H1 (cell line): ENCODE measurements around the gene UBL5. TPM values are rescaled to one million over a fixed set of nuclear protein-coding genes. Genes with fewer than 3 reads are reported as not detected.

Experiments
- CTCF ChIA-PET: fragments of 300-600 bp; sonication (Branson Sonifier 250); formaldehyde crosslinking; loops from one replicate; lab custom pipeline; 2021; ENCODE audit not compliant: partially characterized antibody; lab: Charles Lee
- POLR2A ChIA-PET: fragments of 300-600 bp; sonication (Branson Sonifier 250); formaldehyde crosslinking; loops from one replicate; lab custom pipeline; 2021; ENCODE audit warnings: inconsistent platforms; ENCODE audit not compliant: partially characterized antibody; lab: Charles Lee
- DNase-seq, 2 experiments: peaks; one replicate each; pipeline versions ENCODE4 v3.0.0 to v3.0.0-alpha.2; 2010 to 2022; ENCODE audit warnings: low spot score in 2 of 2, low read depth in 1 of 2, mixed read lengths in 1 of 2
- FAIRE-seq: peaks from 2 replicates; lab custom pipeline; 2011; peaks lifted over from hg19 to GRCh38; lab: Jason Lieb, UNC
- H2AFZ ChIP-seq: 2 replicates; pipeline ENCODE4 v1.8.1; 2012; ENCODE audit warnings: low read length, inconsistent platforms
- H2AK5ac ChIP-seq: 2 replicates; pipeline ENCODE4 v1.6.1; 2013; ENCODE audit warnings: low read depth, low read length
- H2BK120ac ChIP-seq: replicated peaks from 2 replicates; pipeline ENCODE3; 2013; ENCODE audit warnings: low read depth, low read length, inconsistent platforms
- H2BK12ac ChIP-seq: 2 replicates; pipeline ENCODE4 v1.6.1; 2013; ENCODE audit warnings: low read depth, low read length
- H2BK15ac ChIP-seq: 2 replicates; pipeline ENCODE4 v1.6.1; 2013; ENCODE audit warnings: low read length
- H2BK20ac ChIP-seq: 2 replicates; pipeline ENCODE4 v1.6.1; 2013; ENCODE audit warnings: low read length
- H2BK5ac ChIP-seq: 2 replicates; pipeline ENCODE4 v1.6.1; 2013; ENCODE audit warnings: low read depth, low read length
- H3K14ac ChIP-seq: 2 replicates; pipeline ENCODE4 v1.6.1; 2013; ENCODE audit warnings: inconsistent platforms; ENCODE audit not compliant: insufficient read length
- H3K18ac ChIP-seq: 2 replicates; pipeline ENCODE4 v1.6.1; 2013; ENCODE audit warnings: low read length; ENCODE audit errors: extremely low read depth
- H3K23ac ChIP-seq: 2 replicates; pipeline ENCODE4 v1.6.1; 2013; ENCODE audit warnings: inconsistent platforms; ENCODE audit not compliant: insufficient read length
- H3K23me2 ChIP-seq: 2 replicates; pipeline ENCODE4 v1.6.1; 2013; ENCODE audit warnings: low read depth, low read length
- H3K27ac ChIP-seq: 2 replicates; pipeline ENCODE4 v1.6.1; 2011; ENCODE audit warnings: low read depth, low read length, inconsistent platforms
- H3K27me3 ChIP-seq, 4 experiments: replicated peaks in 1 of 4; 1 replicate in 1 of 4; 2 replicates in 3 of 4; pipeline versions ENCODE4 v1.6.1 to v1.8.1; 2011 to 2013; ENCODE audit warnings: low read length in 3 of 4, mild to moderate bottlenecking in 3 of 4, inconsistent platforms in 2 of 4, mixed read lengths in 2 of 4, moderate library complexity in 1 of 4; ENCODE audit not compliant: control insufficient read depth in 3 of 4, insufficient read depth in 3 of 4; ENCODE audit errors: extremely low read depth in 1 of 4
- H3K36me3 ChIP-seq, 4 experiments: 2 replicates each; pipeline versions ENCODE4 v1.6.1 to v1.8.1; 2011 to 2013; ENCODE audit warnings: mild to moderate bottlenecking in 4 of 4, low read length in 3 of 4, moderate library complexity in 2 of 4, control low read depth in 1 of 4, inconsistent platforms in 1 of 4; ENCODE audit not compliant: insufficient read depth in 4 of 4, control insufficient read depth in 2 of 4
- H3K4ac ChIP-seq: replicated peaks from 2 replicates; pipeline ENCODE3; 2013; ENCODE audit warnings: low read length, low read depth, mixed read lengths, inconsistent platforms; ENCODE audit not compliant: insufficient read length
- H3K4me1 ChIP-seq, 4 experiments: replicated peaks in 1 of 4; 1 replicate in 1 of 4; 2 replicates in 3 of 4; pipeline versions ENCODE4 v1.6.1 to v1.8.1; 2011 to 2013; ENCODE audit warnings: low read length in 3 of 4, inconsistent platforms in 2 of 4, mixed read lengths in 1 of 4; ENCODE audit not compliant: insufficient read depth in 4 of 4, control insufficient read depth in 3 of 4
- H3K4me2 ChIP-seq, 2 experiments: 2 replicates each; pipeline versions ENCODE4 v1.6.1 to v1.8.1; 2011 to 2013; ENCODE audit warnings: low read depth in 2 of 2, low read length in 2 of 2, control low read depth in 1 of 2, inconsistent platforms in 1 of 2, mild to moderate bottlenecking in 1 of 2; ENCODE audit not compliant: insufficient read depth in 1 of 2
- H3K4me3 ChIP-seq, 4 experiments: fragments of 200-600, 300-600 bp in 1 of 4; sonication (generic), shearing (Covaris generic), sonication (Bioruptor Twin) in 1 of 4; 2 replicates each; pipeline versions ENCODE4 v1.5.1 to v1.8.1; 2011 to 2016; ENCODE audit warnings: low read length in 4 of 4, low read depth in 3 of 4, control low read depth in 2 of 4, inconsistent platforms in 2 of 4, mild to moderate bottlenecking in 2 of 4, mixed read lengths in 1 of 4, moderate library complexity in 1 of 4; ENCODE audit not compliant: insufficient read depth in 2 of 4; ENCODE audit errors: extremely low read depth in 1 of 4
- H3K56ac ChIP-seq: replicated peaks from 2 replicates; pipeline ENCODE3; 2013; ENCODE audit warnings: low read depth, mild to moderate bottlenecking, mixed read lengths, low read length, inconsistent platforms; ENCODE audit not compliant: insufficient read length
- H3K79me1 ChIP-seq: 2 replicates; pipeline ENCODE4 v1.6.1; 2013; ENCODE audit warnings: low read depth, low read length, control low read depth
- H3K79me2 ChIP-seq, 2 experiments: 2 replicates each; pipeline versions ENCODE4 v1.6.1 to v1.8.1; 2012 to 2013; ENCODE audit warnings: low read length in 2 of 2, mild to moderate bottlenecking in 2 of 2, inconsistent platforms in 1 of 2; ENCODE audit not compliant: insufficient read depth in 2 of 2, control insufficient read depth in 1 of 2
- H3K9ac ChIP-seq, 4 experiments: replicated peaks in 1 of 4; 1 replicate in 1 of 4; 2 replicates in 3 of 4; pipeline versions ENCODE4 v1.6.1 to v1.8.1; 2011 to 2013; ENCODE audit warnings: low read depth in 3 of 4, low read length in 3 of 4, control low read depth in 2 of 4, mild to moderate bottlenecking in 2 of 4, moderate library complexity in 2 of 4, inconsistent platforms in 1 of 4; ENCODE audit errors: extremely low read depth in 1 of 4
- H3K9me3 ChIP-seq, 2 experiments: 2 replicates each; pipeline versions ENCODE4 v1.6.1 to v1.8.1; 2012 to 2013; ENCODE audit warnings: mild to moderate bottlenecking in 2 of 2, moderate library complexity in 2 of 2, control low read depth in 1 of 2, inconsistent platforms in 1 of 2, low read depth in 1 of 2, low read length in 1 of 2, mixed read lengths in 1 of 2; ENCODE audit not compliant: insufficient read depth in 2 of 2
- H4K20me1 ChIP-seq, 2 experiments: replicated peaks in 1 of 2; 2 replicates each; pipeline versions ENCODE3 to v1.8.1; 2011 to 2013; ENCODE audit warnings: inconsistent platforms in 2 of 2, low read length in 2 of 2, mild to moderate bottlenecking in 1 of 2; ENCODE audit not compliant: insufficient read depth in 2 of 2, control insufficient read depth in 1 of 2
- H4K5ac ChIP-seq: 2 replicates; pipeline ENCODE4 v1.6.1; 2013; ENCODE audit warnings: low read length, low read depth, mixed read lengths, inconsistent platforms; ENCODE audit not compliant: insufficient read length
- H4K8ac ChIP-seq: 2 replicates; pipeline ENCODE4 v1.8.0; 2013; ENCODE audit warnings: mild to moderate bottlenecking, moderate library complexity, low read length, inconsistent platforms; ENCODE audit not compliant: insufficient read depth; ENCODE audit errors: extremely low read depth
- H4K91ac ChIP-seq: replicated peaks from 2 replicates; pipeline ENCODE3; 2013; ENCODE audit warnings: low read length, mixed read lengths, inconsistent platforms; ENCODE audit not compliant: insufficient read length
- BRCA1 ChIP-seq: IDR thresholded peaks from 2 replicates; pipeline ENCODE4 v1.6.1; 2012; ENCODE audit warnings: low read depth, low read length, improper control_type of control experiment
- CBX5 ChIP-seq: fragments of 300-800, 300-1000 bp; sonication (generic); IDR thresholded peaks from 2 replicates; pipeline ENCODE4 v1.7.1; 2016; ENCODE audit warnings: antibody characterized with exemption, low read length, low read depth
- CEBPB ChIP-seq: IDR thresholded peaks from 2 replicates; pipeline ENCODE4 v1.6.1; 2012; ENCODE audit warnings: low read depth, low read length
- CHD2 ChIP-seq: IDR thresholded peaks from 2 replicates; pipeline ENCODE4 v1.6.1; 2012; ENCODE audit warnings: low read length, improper control_type of control experiment
- CREB1 ChIP-seq: IDR thresholded peaks from 2 replicates; pipeline ENCODE4 v1.6.1; 2012; ENCODE audit warnings: inconsistent platforms
- E2F6 ChIP-seq: IDR thresholded peaks from 2 replicates; pipeline ENCODE4 v1.6.1; 2012; ENCODE audit warnings: inconsistent platforms
- EGR1 ChIP-seq: IDR thresholded peaks from 2 replicates; pipeline ENCODE4 v1.6.1; 2011; ENCODE audit warnings: low read depth, low read length, borderline replicate concordance
- EZH2 ChIP-seq: fragments of 200-600 bp; sonication (generic); IDR thresholded peaks from 2 replicates; pipeline ENCODE4 v1.7.1; 2012; ENCODE audit warnings: low read depth, mild to moderate bottlenecking, moderate library complexity, low read length, inconsistent platforms; ENCODE audit not compliant: severe bottlenecking
- POLR2AphosphoS5 ChIP-seq: IDR thresholded peaks from 2 replicates; pipeline ENCODE4 v1.6.1; 2011; ENCODE audit warnings: low read depth, low read length
- SIN3A ChIP-seq, 2 experiments: IDR thresholded peaks in 1 of 2; conservative IDR thresholded peaks in 1 of 2; 2 replicates each; pipeline ENCODE4 v1.6.1; 2011 to 2012; ENCODE audit warnings: low read length in 2 of 2, improper control_type of control experiment in 1 of 2, low read depth in 1 of 2, mild to moderate bottlenecking in 1 of 2
- SP1 ChIP-seq: IDR thresholded peaks from 2 replicates; pipeline ENCODE4 v1.6.1; 2011; ENCODE audit warnings: low read depth, low read length
- TAF1 ChIP-seq: IDR thresholded peaks from 2 replicates; pipeline ENCODE4 v1.6.1; 2011; ENCODE audit warnings: mild to moderate bottlenecking, low read depth, low read length
- TBP ChIP-seq: IDR thresholded peaks from 2 replicates; pipeline ENCODE4 v1.6.1; 2011; ENCODE audit warnings: low read depth, low read length, improper control_type of control experiment
- WGBS, 2 experiments: shearing (Covaris generic) in 1 of 2; methylation state at CpG; one replicate each; pipeline versions ENCODE4 v1.1.6 to v1.1.7; 2013 to 2015; ENCODE audit warnings: low lambda C conversion rate in 2 of 2, mixed read lengths in 2 of 2, inconsistent platforms in 1 of 2, low coverage in 1 of 2, missing lambda C conversion rate in 1 of 2; ENCODE audit not compliant: insufficient replicate concordance in 2 of 2, insufficient coverage in 1 of 2, insufficient read length in 1 of 2; ENCODE audit errors: extremely low coverage in 1 of 2, missing lambda C conversion rate in 1 of 2; 5-methylcytosine and 5-hydroxymethylcytosine counted together
- polyA plus RNA-seq, 7 experiments: library from polyadenylated mRNA; depleted of rRNA in 3 of 7; stranded (reverse) in 5 of 7; unstranded in 2 of 7; fragments of >200 nt in 5 of 7; fragments of 200-250 nt in 2 of 7; gene quantifications; 1 replicate in 5 of 7; 2 replicates in 1 of 7; 4 replicates in 1 of 7; pipeline versions ENCODE4 v1.2.1 to v1.2.3, GENCODE V29; 2011 to 2013; ENCODE audit warnings: missing spikeins in 2 of 7, mixed read lengths in 2 of 7
- total RNA-seq: library from RNA; stranded (reverse); fragmentation: NEBNext Ultra II Directional; extraction: Animal tissue kit (Norgen Biotek cat#: 25700); gene quantifications from 2 replicates; pipeline ENCODE4 v1.2.1, GENCODE V29; 2021

UBL5 gene
- total and polyA plus RNA-seq, 2 of the 8 experiments (the other 6 are each of a cell fraction or from before 2014, with no cell fraction given): 416 to 1,209 TPM

- CTCF ChIA-PET: interaction anchor here (2.0 kb wide), 1 partner anchor 166 kb away, joined by 12 read pairs; no protein-coding TSS in a partner anchor
- H2BK5ac ChIP-seq: no peak overlapping the region
- no peak overlapping the region for H2BK12ac ChIP-seq
- H3K9me3 ChIP-seq: no peaks in the 10 kb centered on the region
- DNase-seq: peak; percentile 93 to 98
- peak overlapping the region; percentile 27 to 77 (median 42) for H3K4me3 ChIP-seq
- no peak overlapping the region for H3K9ac ChIP-seq
- 0 out of 2 replicates have a peak, but pooled peaks cover 2% of the 10 kb centered on the region for H3K79me1 ChIP-seq
- H2AK5ac ChIP-seq: no peak overlapping the region
- no peaks in the 10 kb centered on the region for H4K20me1 ChIP-seq
- no peak overlapping the region for H3K4ac ChIP-seq
- H3K4me2 ChIP-seq: peak overlapping the region; percentile 62 to 85
- no peak overlapping the region for H3K23ac ChIP-seq
- no peaks in the 10 kb centered on the region for H3K36me3 ChIP-seq
- H4K5ac ChIP-seq: no peak overlapping the region
- no peak overlapping the region for H4K91ac ChIP-seq
- no peak overlapping the region for H2BK120ac ChIP-seq
- peaks cover 11% of the 10 kb centered on the region; the same call in 1 of the 2 replicates for H3K23me2 ChIP-seq
- no peak overlapping the region for H4K8ac ChIP-seq
- no peak overlapping the region for H3K27ac ChIP-seq
- TF ChIP-seq CBX5 (no peak), EZH2 (no peak), CEBPB (no peak), EGR1 (peak; percentile 76; the same call in 1 of the 2 replicates), TAF1 (peak; percentile 53; the same call in 1 of the 2 replicates), SIN3A (conservative IDR thresholded peaks at IDR 0.05 in 1 of 2, IDR thresholded peaks at IDR 0.05 in 1 of 2; ENCODE audit: low read depth in 1 of 2, low read length in 2 of 2) (no peak), CHD2 (peak; percentile 95), BRCA1 (peak; percentile 77; the same call in 1 of the 2 replicates), CREB1 (peak; percentile 72), E2F6 (no peak), SP1 (peak; percentile 80), TBP (peak; percentile 53; the same call in 1 of the 2 replicates), POLR2AphosphoS5 (peak; percentile 58)
- TF ChIP-seq, all 59 proteins: peak for 8
- Histone ChIP-seq H3K79me2 (no peaks in the 10 kb centered on the region), H3K56ac (no peak overlapping the region), H2BK15ac (no peak overlapping the region), H2AFZ (no peak overlapping the region), H3K27me3 (no peaks in the 10 kb centered on the region), H2BK20ac (no peak overlapping the region), H3K4me1 (peaks cover 0 to 6% (median 2%) of the 10 kb centered on the region in 4 experiments; a peak in 4 of 7 replicates), H3K18ac (no peak overlapping the region), H3K14ac (no peak overlapping the region)
- 17% methylated on average over 7 of the region's 50 CpGs; no CpG with 5 or more reads in 1 of the 2 experiments for WGBS, 2 experiments
- no peak for FAIRE-seq
- POLR2A ChIA-PET: no interaction called here
These were observed 36.0 kb upstream of the UBL5 start for GRCh38 chr19:9791552-9792205.
